KOPT-K1 (cell line): ENCODE results near the gene TARBP2.

ENCODE experiments used
- H3K27ac ChIP-seq: fragments of 200-600 bp; sonication (generic); 2 replicates; pipeline ENCODE4 v1.5.1; 2016; ENCODE audit warnings: antibody characterized with exemption, mild to moderate bottlenecking, low read depth, low read length; ENCODE audit not compliant: poor library complexity, severe bottlenecking
- H3K36me3 ChIP-seq: fragments of 200-600 bp; sonication (generic); 2 replicates; pipeline ENCODE4 v1.5.1; 2017; ENCODE audit warnings: antibody characterized with exemption, mild to moderate bottlenecking, low read length, moderate library complexity; ENCODE audit not compliant: insufficient read depth
- H3K9me3 ChIP-seq: fragments of 200-600 bp; sonication (generic); 2 replicates; pipeline ENCODE4 v1.5.1; 2017; ENCODE audit warnings: antibody characterized with exemption, low read length, mild to moderate bottlenecking; ENCODE audit not compliant: insufficient read depth, poor library complexity, severe bottlenecking

TARBP2 gene

DNA sequence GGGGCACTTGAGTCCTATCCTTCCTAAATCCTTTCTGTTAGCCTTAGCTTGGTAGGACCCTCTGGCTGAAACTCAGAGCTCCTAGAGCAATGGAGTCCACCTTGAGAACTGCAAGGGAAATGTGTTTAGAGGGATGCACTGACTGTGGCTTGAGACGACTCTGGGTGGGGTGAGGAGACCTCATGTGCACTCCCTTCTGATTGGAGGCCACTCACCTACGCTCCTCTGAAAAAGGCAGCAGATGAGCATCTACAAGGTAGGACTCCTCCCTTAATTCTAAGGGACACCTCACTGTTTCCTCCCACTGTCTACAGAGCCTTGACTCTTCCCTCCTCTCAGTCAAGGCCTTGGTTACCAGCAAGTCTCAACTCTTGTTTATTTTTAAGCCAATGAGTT lies 2.9 kb upstream of the TARBP2 start:
- Histone ChIP-seq H3K36me3 (no peaks in the 10 kb centered on the region), H3K9me3 (no peaks in the 10 kb centered on the region), H3K27ac (peak overlapping the region; percentile 92)

GRCh38 chr12:53499266-53500141 lies 1.6 kb upstream of the TARBP2 start, which contains the start of gene MAP3K12:
MAP3K12 (minus strand) TSS chr12:53499458; CDS start chr12:53487391, 12,067 bp downstream.
- peaks cover 10% of the 10 kb centered on the region for H3K36me3 ChIP-seq
- no peaks in the 10 kb centered on the region for H3K9me3 ChIP-seq
- H3K27ac ChIP-seq, result peak within 1 kb of the TSS; percentile 92

- Histone ChIP-seq H3K27ac (peak overlapping the region; percentile 92), H3K36me3 (peaks cover 17% of the 10 kb centered on the region), H3K9me3 (no peaks in the 10 kb centered on the region)
Observed at GRCh38 chr12:53500142-53500775, 824 bp upstream of the TARBP2 start.

GRCh38 chr12:53501615-53502181 lies 615 bp downstream of the TARBP2 start:
- Histone ChIP-seq H3K9me3 (no peaks in the 10 kb centered on the region), H3K36me3 (peaks cover 32% of the 10 kb centered on the region), H3K27ac (peak overlapping the region; percentile 92)

- H3K36me3 ChIP-seq, result peaks cover 38% of the 10 kb centered on the region
- peak overlapping the region; percentile 92 for H3K27ac ChIP-seq
- no peaks in the 10 kb centered on the region for H3K9me3 ChIP-seq
Observed at GRCh38 chr12:53502331-53502730, 1.2 kb downstream of the TARBP2 start.

DNA sequence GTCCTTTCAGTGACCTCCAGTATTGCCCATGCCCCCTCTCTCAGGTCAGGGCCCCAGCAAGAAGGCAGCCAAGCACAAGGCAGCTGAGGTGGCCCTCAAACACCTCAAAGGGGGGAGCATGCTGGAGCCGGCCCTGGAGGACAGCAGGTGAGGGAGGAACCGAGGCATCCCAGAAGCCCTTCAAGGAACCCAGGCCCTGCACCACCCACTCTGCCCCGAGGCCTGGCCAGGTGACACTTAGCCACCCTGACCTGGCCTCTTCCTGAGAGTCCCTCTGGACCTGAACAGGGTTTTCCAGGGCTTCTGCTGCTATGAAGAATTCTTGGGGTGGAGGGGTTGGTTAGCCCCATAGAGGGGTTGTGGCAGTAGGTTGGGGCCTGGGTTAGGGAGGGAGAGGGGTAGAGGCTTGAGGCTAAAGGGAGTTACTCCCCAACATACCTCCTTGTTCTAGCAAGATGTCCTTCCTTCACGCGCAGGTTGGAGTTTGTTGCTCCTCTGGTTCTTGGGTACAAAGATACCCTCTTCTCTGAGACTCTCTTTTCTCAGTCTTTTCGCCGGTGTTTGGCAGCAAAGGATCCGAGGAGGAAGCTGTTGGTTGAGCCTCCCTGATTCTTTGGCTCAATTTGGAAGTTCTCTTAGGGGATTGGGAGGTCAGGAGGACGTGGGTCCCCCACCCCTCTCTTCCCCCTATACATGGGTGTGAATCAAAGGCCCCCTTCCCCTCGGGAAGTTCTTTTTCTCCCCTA lies 2.1 kb downstream of the TARBP2 start:
- Histone ChIP-seq H3K9me3 (no peaks in the 10 kb centered on the region), H3K27ac (no peak overlapping the region), H3K36me3 (peaks cover 43% of the 10 kb centered on the region)

GRCh38 chr12:53504004-53504920 lies 3.2 kb downstream of the TARBP2 start:
- H3K36me3 ChIP-seq, result peaks cover 43% of the 10 kb centered on the region
- no peaks in the 10 kb centered on the region for H3K9me3 ChIP-seq
- H3K27ac ChIP-seq, result no peak overlapping the region

GRCh38 chr12:53505086-53505485 lies 4.0 kb downstream of the TARBP2 start:
- Histone ChIP-seq H3K36me3 (peaks cover 44% of the 10 kb centered on the region), H3K27ac (no peak overlapping the region), H3K9me3 (no peaks in the 10 kb centered on the region)

DNA sequence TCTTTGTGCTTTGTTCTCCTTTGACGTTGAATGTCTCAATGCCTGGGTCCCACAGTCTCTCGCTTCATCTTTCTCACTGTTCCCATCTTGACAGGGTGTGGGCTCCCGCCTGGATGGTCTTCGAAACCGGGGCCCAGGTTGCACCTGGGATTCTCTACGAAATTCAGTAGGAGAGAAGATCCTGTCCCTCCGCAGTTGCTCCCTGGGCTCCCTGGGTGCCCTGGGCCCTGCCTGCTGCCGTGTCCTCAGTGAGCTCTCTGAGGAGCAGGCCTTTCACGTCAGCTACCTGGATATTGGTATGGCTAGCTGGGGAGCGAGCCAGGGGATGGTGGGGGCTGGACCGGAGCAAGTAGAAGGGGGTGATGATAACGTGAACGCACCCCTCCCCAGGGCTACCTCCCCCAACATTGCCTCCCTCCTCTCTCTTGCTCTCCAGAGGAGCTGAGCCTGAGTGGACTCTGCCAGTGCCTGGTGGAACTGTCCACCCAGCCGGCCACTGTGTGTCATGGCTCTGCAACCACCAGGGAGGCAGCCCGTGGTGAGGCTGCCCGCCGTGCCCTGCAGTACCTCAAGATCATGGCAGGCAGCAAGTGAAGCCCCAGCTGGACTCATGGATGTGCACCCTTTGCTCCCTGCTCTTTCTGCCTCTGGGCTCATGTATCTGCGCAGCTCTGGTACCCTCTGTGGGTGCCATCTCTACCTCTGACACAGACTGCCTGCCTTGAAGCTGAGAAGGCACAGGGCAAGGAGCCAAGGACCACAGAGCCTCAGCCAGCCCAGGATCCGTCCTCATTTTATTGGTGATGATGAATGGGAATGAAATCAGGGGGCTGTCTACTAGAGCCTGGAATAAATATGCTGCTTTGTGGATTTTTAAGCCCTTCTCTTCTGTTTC lies 4.7 kb downstream of the TARBP2 start:
- H3K27ac ChIP-seq, result no peak overlapping the region
- peaks cover 51% of the 10 kb centered on the region for H3K36me3 ChIP-seq

DNA sequence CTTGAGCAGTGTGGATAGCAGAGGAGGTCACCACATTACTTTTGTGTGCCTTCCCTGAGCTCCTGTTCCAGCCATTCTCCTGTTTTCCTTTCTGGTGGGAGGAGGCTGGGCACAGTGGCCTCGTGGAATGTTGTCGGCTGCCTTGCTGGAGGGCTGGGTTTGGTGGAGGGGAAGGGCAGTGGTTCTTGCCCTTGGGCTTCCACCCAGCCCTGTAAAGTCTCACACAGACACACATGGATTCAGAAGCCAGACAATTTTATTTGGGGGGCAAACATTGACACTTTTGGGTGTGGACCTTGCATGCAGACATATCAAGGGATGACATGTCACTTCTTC lies 5.3 kb downstream of the TARBP2 start:
- Histone ChIP-seq H3K36me3 (peaks cover 55% of the 10 kb centered on the region), H3K9me3 (no peaks in the 10 kb centered on the region), H3K27ac (no peak overlapping the region)

More for the DNA sequence above, 4.7 kb downstream of the TARBP2 start:
- H3K9me3 ChIP-seq, result no peaks in the 10 kb centered on the region

- Histone ChIP-seq H3K36me3 (peaks cover 62% of the 10 kb centered on the region), H3K9me3 (no peaks in the 10 kb centered on the region), H3K27ac (no peak within 1 kb of the TSS)
Observed at GRCh38 chr12:53506881-53507602, 6.0 kb downstream of the TARBP2 start, which contains the start of gene NPFF. NPFF (minus strand) TSS chr12:53507484; CDS start chr12:53507474, 10 bp downstream.

DNA sequence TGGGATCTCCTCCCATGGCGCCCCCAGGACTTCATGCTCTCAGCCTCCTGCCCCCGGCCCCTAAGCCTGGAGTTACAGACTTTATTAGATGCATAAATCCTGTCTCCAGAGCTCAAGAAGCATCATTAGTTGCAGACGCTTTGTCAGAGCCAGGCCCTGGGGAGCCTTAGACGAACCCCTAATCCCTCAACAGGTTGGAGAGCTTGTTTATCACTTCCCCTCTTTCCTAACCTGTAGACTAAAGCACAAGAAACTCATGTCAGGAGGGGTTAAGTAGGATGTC lies 6.5 kb downstream of the TARBP2 start:
- Histone ChIP-seq H3K27ac (no peak overlapping the region), H3K9me3 (no peaks in the 10 kb centered on the region), H3K36me3 (peaks cover 67% of the 10 kb centered on the region)
